ENCODE measurements around the gene SDF2.
A peak's percentile ranks its signal among the peaks of the same experiment; 100 is the strongest.
"Not testable (repeated sequence)": the region's sequence is repeated elsewhere in the genome, so short reads cannot be mapped to it uniquely, and the experiment has no call there.

Gene SDF2

DNA sequence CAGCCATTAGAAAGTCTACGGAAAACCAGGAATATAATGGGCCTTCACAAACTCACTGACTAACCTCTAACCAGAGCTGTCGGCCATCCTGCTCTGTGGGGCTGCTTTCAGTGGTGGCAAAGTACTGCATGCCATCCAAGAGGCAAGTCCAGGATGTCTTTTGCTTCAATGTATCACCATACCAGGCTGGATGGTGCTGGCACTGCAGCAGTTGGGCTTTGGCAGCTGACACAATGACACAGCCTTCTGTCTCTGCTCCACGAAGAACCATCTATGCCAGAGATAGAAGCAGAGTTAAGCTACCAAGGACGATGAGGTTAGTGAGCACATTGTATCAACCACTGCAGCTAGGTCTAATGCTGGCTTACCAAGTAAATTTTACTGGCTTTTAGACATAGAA lies 38.0 kb downstream of the SDF2 start:
- DNase-seq, result no peak

DNA sequence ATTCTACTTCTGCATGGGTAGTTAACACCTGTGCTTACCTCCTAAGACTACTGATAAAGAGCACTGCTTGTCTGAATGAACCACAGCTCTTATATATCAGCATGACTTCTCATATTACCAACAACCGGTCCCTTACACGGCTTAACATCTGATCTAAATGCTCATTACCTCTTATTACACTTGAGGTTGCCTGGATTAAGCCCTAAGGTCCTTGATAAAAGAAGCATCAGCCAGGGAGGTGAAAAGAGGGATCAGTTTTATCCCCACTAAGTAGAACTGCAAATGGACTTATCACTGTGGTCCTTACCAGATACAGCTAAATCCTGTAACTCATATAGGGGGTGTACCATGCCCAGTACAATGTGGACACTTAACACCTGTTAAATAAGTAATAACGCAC lies 39.5 kb downstream of the SDF2 start:
- no peak for DNase-seq

DNA sequence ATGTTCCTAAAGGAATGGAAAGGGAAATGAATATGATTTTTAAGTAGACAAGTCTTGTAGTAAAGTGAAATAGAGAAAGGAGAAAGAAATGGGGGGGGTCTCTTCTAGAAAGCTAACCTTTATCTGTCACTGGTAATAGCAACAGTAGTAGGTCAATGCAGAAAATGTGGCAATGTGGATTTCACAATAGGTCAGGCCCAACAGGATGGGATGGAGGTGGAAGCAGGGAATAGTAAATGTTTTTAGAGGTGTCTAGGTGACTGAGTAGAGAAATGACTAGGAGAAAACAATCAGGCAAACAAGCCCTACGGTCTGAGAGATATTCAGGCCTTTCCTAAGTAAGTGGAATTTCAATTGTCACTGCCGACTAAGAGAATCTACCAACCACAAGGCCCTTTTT lies 41.7 kb downstream of the SDF2 start:
- DNase-seq, result no peak

DNA sequence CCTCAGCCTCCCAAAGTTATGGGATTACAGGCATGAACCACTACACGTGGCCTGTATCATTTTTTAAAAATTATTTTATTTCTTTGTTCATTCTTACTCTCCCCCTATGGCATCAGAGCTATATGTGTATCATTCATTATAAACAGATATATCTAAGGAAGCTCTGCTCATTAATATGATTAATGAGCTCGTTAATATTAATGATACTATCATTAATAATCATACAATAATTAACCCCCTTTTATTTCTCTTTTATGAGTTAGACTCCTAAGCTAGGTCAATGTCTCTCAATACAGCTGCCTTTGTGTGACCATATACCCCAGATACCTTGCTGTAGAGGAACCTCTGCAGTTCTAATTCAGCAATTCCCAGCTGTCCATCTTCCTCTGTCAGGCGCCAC lies 43.2 kb downstream of the SDF2 start:
- no peak for DNase-seq

DNA sequence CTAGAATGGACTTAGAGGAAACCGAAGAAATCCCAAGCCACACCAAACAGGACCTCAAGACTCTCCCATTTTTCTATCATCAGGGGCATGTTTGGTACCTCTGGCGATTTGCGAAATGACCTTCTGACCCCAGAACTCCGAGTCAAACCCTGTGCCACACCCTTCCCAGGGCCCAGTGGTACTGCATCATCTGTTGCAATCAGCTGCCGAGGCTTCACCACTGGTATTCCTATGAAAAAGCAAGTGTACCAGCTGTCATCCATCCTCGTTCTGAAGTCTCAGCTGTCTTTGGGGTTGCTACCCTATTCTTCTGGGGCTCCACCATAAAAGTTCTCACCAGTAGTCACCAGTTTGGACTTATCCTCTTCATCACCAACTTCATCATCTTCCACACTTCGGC lies 45.4 kb downstream of the SDF2 start:
- DNase-seq, result no peak

DNA sequence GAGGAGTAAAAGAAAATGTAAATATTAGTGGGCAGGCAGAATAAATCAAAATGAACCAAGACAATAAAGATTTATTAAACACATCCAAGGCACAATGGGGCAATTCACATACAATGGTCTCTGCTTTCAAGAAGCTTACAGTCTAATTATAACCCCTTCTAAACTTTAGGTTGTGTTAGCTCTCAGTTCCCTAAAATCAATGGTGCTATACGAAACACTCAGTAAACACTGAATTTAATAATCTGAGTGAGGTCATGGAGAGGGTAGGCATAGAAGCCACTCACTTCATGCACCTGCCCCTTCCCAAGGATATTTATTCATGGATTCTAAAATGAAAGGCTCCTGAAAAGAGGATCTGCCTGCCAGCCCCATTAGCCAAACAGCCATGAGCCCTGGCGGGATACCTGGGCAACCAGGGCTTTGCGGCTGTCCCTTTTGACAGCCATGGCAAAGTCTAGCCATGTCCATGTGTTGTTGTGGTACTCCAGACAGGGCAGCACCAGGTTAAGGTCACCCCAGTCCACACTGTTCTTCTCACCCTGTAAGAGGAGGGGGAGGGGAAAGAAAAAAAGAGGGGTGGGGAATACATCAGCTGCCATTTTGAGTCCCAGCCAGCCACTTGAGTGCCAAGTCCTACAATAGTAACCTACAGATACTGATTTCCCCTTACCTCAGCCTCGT lies 46.3 kb downstream of the SDF2 start:
- no peak for DNase-seq

DNA sequence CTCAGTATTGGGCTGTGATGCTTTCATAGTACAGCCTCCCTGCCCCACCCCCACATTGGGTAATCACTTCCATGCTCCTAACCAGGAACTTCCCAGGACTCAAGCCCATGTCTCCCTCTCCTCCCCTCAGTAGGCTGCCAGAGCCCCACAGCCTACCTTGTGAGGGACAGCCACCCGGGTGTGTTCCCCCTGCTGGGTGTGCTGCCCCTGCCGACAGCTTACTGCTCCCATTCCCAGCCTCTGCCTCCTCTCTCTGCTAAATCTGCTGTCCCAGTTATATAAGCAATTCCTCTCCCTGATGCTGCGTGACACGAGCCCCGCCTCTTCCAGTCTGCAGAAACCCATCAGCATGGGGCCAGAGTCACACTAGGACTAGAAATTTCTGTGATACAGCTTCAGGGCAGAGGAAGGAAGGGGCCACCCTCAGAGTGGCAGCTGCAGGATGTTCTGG lies 47.8 kb downstream of the SDF2 start, which contains the start of gene RSKR:
Gene RSKR, minus strand, starts transcription at position 255 of the 451 bp plus-strand sequence. Its CDS starts 24 bp downstream, at position 231.
- no peak for DNase-seq

DNA sequence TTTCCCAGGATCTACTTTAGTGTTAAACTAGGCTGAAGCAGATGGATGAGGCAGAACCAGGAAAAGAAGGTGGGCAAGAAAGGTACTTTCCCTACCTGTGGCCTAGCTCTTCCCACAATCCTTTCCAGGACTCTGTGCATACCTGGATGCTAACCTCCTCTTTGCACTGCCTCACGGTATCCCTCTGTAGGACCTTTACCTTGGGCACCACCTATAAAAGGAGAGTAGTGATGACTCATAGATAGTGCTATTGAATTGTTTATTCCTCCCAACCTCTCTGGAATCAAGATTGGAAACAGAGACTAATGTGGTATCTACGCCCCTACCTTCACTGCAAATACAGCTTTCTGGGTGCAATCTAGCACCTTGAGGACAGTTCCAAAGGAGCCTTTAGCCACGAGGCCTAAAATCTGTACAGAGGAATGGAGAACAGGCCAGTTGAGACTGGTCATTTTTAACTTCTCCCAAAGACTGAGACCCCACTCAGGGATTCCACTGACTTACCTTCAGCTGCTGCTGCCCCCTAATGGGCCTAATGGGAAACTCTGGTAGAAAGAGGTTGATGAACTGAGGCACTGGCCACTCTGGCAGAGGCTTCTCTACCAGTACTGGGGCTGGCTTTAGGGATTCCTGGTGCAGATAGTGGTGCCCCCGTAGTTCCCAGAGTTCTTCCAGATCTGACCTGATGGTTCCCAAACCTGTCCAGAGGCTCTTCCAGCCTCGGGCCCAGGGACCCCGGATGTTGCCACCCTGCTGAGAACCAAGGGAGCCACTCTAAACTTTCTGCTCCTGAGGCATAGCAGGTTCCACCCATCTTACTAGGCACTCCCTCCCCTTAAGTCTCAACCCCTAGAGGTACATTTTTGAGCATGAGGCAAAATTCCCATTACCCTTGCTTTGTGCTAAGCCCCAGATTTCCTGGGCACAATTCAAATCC lies 48.5 kb downstream of the SDF2 start:
- DNase-seq, result peak; percentile 6

DNA sequence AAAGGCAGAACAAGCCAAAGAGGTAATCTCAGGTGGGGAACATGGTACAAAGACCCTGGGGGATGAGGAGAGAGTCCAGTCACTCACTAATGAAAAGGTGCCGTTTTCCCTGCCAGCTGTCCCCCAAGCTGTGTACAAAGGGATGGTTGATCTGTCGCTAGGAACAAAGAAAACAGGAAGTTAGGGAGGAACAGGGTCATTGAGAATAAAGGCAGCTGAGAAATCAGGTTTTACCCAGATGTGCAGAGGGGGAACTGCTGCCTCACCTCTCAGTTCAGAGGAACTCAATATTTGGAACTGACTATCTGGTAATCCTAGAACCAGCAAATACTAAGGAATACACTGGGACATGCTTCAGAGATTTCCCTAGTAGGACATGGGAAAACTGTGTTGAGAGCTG lies 49.2 kb downstream of the SDF2 start:
- no peak for DNase-seq

DNA sequence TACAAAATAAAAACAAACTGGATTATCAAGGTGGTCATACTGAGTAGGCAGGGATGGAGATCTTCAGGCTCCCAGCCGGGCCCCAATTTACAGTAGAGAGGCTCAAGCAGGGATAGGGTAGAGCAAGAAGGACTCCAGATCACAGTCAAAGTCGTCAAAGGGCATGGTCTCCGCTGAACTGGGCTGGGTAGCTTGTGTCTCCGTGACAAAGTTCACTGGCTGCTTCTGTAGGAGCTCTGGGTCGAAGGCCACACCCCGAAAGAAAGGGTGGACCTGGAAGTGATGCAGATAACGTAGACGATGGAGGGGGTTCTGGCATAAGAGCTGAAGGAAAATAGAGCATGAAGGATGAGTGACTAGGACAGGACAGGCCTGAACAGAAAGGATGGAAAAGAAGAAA lies 51.3 kb downstream of the SDF2 start:
- DNase-seq, result no peak

DNA sequence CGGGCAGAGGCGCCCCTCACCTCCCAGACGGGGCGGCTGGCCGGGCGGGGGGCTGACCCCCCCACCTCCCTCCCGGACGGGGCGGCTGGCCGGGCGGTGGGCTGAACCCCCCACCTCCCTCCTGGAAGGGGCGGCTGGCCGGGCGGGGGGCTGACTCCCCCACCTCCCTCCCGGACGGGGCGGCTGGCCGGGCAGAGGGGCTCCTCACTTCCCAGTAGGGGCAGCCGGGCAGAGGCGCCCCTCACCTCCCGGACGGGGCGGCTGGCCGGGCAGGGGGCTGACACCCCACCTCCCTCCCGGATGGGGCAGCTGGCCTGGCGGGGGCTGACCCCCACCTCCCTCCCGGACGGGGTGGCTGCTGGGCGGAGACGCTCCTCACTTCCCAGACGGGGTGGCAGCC lies 57.7 kb downstream of the SDF2 start:
- not testable (repeated sequence) for DNase-seq

DNA sequence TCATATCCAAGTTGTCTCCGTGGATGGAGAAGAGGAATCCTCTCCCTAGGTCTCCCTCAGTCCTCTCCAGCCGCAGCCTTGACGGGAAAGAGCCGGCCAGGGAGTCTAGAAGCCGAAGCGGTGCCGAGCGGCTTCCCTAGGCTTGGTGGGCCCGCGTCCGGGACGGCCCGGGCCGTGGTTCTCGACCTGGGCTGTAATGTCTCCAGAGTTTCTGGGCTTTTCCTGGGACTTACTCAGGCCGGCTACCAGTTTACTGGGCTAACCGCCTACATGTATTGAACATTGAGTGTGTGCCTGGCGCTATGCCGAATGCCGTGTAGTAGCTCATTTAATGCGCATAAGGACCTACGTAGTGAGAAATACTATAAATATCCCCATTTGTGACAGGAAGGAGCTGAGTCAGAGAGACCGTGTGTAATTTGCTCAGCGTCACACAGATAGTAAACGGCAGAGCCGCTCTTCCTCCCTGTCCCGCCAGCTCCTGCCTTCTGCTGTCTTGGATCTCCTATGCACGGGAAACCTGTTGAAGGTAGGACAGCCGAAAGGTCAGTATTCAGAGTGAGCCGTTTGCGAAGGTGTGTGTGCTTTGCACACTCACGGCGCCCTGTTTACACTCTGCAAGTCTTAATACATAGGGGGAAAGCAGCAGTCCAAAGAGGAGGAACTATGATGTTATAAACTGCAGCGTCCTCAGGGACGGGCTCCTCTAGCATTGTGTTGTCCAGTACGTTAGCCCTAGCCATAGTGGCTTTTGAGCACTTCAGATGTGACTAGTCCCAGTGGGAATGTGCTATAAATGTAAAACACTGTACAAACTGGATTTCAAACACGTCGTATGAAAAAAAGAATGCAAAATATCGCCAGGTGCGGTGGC lies 62.2 kb downstream of the SDF2 start:
- peak; percentile 74 for DNase-seq

DNA sequence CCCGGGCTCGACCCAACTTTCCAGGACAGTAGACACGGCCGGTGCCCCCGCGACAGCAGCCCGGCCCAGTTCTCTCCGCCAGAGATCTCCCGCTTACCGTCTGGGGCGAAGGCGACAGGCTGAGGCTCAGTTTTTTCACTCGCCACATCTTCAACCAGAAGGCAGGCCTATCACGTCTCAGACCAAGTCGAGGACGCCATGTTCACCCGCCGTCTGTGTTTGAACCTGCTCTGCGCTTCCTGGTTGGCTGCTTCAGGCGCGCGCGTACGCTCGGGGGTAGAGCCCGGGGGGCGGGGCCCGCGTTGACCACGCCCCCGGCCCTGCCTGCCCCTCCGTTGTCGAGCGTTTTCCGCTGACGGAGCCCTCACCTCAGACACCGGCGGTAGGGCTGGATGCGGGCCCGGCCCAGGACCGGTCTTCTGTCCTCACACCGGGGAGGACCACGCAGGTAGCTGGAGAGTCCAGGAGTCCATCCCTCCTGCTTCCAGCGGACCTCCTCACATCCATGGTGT lies 62.9 kb downstream of the SDF2 start, which contains the start of gene SPAG5:
Gene SPAG5, minus strand, starts transcription at position 227 of the 512 bp plus-strand sequence. Its CDS starts 79 bp downstream, at position 148.
- peak; percentile 97 for DNase-seq

DNA sequence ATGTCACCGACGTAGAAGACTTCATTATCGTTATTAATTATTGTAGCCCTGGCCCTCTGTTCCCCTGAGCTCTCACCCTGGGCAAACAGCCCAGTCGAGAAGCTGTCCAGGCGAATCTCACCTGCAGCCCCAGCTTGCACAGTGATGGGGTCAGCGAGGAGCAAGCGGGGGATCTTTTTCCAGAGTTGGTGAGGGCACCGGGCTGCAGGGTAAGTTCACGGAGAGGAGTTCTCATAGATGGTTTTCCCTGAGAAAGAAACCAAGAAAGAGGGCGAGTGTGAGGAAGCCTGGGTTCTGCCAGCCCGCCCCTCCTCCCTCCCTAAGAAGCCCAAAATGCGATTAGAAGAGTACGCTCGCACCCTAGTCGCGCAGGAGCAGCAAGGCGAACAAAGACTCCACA lies 63.3 kb downstream of the SDF2 start:
- DNase-seq, result no peak
